Retinal pigment epithelial cell (primary cell): ENCODE measurements around the gene KIRREL1.

Experiments used
- DNase-seq: peaks from one replicate; pipeline ENCODE4 v3.0.0-alpha.2; 2010; ENCODE audit warnings: low read depth
- H3K4me3 ChIP-seq: 2 replicates; pipeline ENCODE4 v1.5.1; 2011; ENCODE audit warnings: mild to moderate bottlenecking, low read length, control low read depth, moderate library complexity
- TF ChIP-seq, protein P1 (sequence below): conservative IDR thresholded peaks from 2 replicates; pipeline ENCODE4 v1.5.1; 2011; ENCODE audit warnings: low read depth, low read length, control low read depth, inconsistent platforms

Gene KIRREL1

GRCh38 chr1:158003406-158003800, 10.0 kb downstream of the KIRREL1 start:
- DNase-seq = no peak
- H3K4me3 ChIP-seq = no peak overlapping the region
- TF ChIP-seq, protein P1, sequence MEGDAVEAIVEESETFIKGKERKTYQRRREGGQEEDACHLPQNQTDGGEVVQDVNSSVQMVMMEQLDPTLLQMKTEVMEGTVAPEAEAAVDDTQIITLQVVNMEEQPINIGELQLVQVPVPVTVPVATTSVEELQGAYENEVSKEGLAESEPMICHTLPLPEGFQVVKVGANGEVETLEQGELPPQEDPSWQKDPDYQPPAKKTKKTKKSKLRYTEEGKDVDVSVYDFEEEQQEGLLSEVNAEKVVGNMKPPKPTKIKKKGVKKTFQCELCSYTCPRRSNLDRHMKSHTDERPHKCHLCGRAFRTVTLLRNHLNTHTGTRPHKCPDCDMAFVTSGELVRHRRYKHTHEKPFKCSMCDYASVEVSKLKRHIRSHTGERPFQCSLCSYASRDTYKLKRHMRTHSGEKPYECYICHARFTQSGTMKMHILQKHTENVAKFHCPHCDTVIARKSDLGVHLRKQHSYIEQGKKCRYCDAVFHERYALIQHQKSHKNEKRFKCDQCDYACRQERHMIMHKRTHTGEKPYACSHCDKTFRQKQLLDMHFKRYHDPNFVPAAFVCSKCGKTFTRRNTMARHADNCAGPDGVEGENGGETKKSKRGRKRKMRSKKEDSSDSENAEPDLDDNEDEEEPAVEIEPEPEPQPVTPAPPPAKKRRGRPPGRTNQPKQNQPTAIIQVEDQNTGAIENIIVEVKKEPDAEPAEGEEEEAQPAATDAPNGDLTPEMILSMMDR = no peak

- H3K4me3 ChIP-seq = no peak overlapping the region
- DNase-seq = no peak
- TF ChIP-seq, protein P1 = no peak
Observed at GRCh38 chr1:158005224-158005623, 11.8 kb downstream of the KIRREL1 start.

DNA sequence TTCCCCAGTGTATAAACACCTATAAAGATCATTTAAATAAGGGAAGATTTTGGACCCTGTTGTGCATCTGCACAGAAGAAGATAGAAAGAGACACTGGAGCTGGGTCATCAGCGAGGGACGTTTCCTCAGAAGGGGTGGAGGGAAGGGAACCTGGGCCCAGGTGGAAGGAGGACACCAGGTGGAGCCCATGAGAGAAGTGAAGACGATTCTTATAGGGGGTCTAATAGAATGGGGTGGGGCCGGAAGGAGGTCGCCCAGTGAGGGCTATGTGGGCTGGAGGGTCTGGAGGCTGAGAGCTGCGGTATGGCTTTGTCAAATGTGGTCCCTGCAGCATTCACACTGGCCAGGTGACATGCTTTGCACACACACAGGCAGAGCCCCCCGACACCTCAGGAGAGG, 13.7 kb downstream of the KIRREL1 start:
- no peak overlapping the region for H3K4me3 ChIP-seq
- TF ChIP-seq, protein P1 = no peak
- no peak for DNase-seq

DNA sequence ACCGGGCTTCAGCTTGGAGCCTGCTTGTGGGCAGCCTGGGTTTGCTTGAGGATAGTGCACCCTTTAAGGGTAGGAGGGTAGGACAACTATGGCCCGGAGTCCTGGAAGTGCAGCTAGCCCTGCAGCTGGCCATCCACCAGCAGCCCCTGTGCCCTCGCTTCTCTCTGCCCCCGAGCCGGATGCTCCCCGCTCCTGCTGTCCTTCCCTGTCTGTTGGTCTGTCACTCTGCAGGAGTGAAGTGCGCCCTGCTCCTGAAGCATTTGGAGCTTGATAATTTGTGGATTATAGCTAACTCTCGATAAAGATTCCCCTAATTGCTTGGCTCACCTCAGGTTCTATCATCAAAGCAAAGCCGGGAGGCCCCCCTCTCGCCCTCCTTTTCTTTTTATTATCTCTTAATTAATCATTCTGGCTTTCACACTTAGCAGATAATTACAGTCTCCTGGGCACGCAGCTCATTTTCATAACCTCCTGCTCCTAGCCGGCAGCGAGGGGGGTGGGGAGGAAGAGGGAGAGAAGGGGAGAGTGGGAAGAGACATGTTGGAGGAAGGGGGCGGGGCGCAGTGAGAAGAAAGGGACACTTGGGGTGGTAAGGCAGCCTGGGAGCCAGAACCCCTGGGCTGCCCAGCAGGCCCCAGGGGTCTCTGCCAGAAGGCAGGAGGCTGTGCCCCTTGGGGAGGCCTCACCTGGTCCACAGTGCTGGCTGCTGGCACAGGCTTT, 14.4 kb downstream of the KIRREL1 start:
- no peak overlapping the region for H3K4me3 ChIP-seq

GRCh38 chr1:158008630-158009029, 15.2 kb downstream of the KIRREL1 start:
- no peak for DNase-seq
- TF ChIP-seq, protein P1 = no peak
- no peak overlapping the region for H3K4me3 ChIP-seq

More for the DNA sequence above, 14.4 kb downstream of the KIRREL1 start:
- no peak for DNase-seq
- TF ChIP-seq, protein P1 = no peak

GRCh38 chr1:158011714-158012113, 18.3 kb downstream of the KIRREL1 start:
- DNase-seq = no peak
- no peak overlapping the region for H3K4me3 ChIP-seq

More at GRCh38 chr1:158011714-158012113, 18.3 kb downstream of the KIRREL1 start:
- TF ChIP-seq, protein P1 = no peak
